Rectal smooth muscle tissue (tissue), 1 donor: ENCODE measurements around the gene PARP4.
"Not testable (repeated sequence)": the region's sequence is repeated elsewhere in the genome, so short reads cannot be mapped to it uniquely, and the experiment has no call there.

Experiments
- H3K27ac ChIP-seq: one replicate; pipeline ENCODE4 v1.7.0; 2013; ENCODE audit warnings: low read depth, low read length, inconsistent platforms
- H3K27me3 ChIP-seq: one replicate; pipeline ENCODE4 v1.7.0; 2013; ENCODE audit warnings: low read length; ENCODE audit not compliant: control insufficient read depth, insufficient read depth
- H3K36me3 ChIP-seq: one replicate; pipeline ENCODE4 v1.7.0; 2013; ENCODE audit warnings: low read length; ENCODE audit not compliant: control insufficient read depth, insufficient read depth
- H3K4me1 ChIP-seq: one replicate; pipeline ENCODE4 v1.7.0; 2013; ENCODE audit warnings: low read length; ENCODE audit not compliant: control insufficient read depth, insufficient read depth
- H3K4me3 ChIP-seq: one replicate; pipeline ENCODE4 v1.7.0; 2013; ENCODE audit warnings: low read length
- H3K9ac ChIP-seq: one replicate; pipeline ENCODE4 v1.7.0; 2013; ENCODE audit warnings: low read length

PARP4 gene

DNA sequence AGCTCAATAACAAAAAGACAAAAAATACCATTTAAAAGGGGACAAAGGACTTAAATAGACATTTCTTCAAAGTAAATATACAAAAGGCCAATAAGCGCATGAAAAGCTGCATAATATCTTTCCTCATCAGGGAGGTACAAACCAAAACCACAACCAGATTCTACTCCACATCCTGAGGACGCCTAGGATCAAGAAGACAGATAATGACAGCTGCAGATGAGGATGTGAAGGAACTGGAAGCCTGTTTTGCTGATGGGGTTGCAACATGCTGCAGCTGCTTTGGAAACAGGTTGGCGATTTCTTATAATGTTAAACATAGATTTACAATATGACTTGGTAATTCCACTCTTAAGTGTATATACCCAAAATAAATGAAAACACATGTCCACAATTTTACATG, 132.4 kb downstream of the PARP4 start:
- H3K27me3 ChIP-seq, H3K9ac ChIP-seq, H3K4me1 ChIP-seq, H3K4me3 ChIP-seq, H3K27ac ChIP-seq, H3K36me3 ChIP-seq: not testable (repeated sequence)

DNA sequence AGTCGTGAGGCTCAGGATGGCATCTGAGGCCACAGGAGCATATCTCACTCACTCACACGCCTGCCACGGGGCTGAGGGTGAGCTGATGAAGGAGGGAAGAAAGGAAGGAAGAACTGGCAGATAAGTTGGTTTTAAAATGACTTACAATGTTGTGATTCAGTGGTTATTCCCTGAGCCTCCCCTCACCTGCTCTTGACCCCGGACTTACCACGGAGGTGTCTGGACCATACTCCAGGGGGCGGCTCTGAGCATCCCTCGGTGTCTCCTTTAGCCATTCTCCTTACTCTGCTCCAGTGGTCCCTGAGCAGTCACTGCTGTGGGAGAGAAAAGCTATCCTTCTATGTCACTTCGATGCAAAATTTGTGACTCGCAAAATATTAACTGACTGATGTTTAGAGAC, 141.3 kb downstream of the PARP4 start:
- not testable (repeated sequence) for H3K36me3 ChIP-seq, H3K27ac ChIP-seq, H3K27me3 ChIP-seq, H3K4me3 ChIP-seq, H3K4me1 ChIP-seq, H3K9ac ChIP-seq
